Keratinocyte (primary cell): ENCODE data around the gene SHISA9.

ENCODE experiments used
- EZH2 ChIP-seq: IDR thresholded peaks from one replicate; pipeline ENCODE4 v1.6.1; 2012; ENCODE audit warnings: inconsistent platforms, mild to moderate bottlenecking, low read length, moderate library complexity
- TF ChIP-seq, protein P1 (sequence below), 3 experiments: IDR thresholded peaks in 1 of 3; conservative IDR thresholded peaks in 1 of 3; optimal IDR thresholded peaks in 1 of 3; 2 replicates in 2 of 3; 3 replicates in 1 of 3; pipeline versions ENCODE3 to v1.5.1; 2011; ENCODE audit warnings: low read length in 3 of 3, mild to moderate bottlenecking in 3 of 3, moderate library complexity in 2 of 3, control low read depth in 1 of 3, inconsistent platforms in 1 of 3; ENCODE audit not compliant: insufficient read depth in 2 of 3; ENCODE audit errors: extremely low read depth in 1 of 3

DNA sequence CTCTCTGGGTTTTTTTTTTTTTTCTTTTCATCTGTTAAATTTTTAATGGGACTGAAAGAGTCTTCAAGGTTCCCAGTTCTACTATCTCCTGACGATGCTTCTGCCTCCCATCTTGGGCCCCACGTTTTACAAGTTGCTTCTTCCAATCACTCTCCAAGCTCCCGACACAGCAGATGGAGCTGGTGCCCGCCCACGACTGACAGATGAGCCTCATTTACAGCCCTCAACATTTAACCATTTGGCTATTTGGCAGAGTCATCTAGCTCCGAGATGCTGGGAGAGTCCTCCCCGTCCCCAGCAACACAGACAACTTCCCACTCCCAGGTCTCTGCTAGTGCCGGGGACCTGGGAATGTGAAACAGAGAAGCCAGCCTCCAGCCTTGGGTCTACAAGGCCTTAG is 276.9 kb downstream of the SHISA9 start:
- TF ChIP-seq, protein P1, sequence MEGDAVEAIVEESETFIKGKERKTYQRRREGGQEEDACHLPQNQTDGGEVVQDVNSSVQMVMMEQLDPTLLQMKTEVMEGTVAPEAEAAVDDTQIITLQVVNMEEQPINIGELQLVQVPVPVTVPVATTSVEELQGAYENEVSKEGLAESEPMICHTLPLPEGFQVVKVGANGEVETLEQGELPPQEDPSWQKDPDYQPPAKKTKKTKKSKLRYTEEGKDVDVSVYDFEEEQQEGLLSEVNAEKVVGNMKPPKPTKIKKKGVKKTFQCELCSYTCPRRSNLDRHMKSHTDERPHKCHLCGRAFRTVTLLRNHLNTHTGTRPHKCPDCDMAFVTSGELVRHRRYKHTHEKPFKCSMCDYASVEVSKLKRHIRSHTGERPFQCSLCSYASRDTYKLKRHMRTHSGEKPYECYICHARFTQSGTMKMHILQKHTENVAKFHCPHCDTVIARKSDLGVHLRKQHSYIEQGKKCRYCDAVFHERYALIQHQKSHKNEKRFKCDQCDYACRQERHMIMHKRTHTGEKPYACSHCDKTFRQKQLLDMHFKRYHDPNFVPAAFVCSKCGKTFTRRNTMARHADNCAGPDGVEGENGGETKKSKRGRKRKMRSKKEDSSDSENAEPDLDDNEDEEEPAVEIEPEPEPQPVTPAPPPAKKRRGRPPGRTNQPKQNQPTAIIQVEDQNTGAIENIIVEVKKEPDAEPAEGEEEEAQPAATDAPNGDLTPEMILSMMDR (optimal IDR thresholded peaks at IDR 0.05 in 1 of 3, IDR thresholded peaks at IDR 0.05 in 1 of 3, conservative IDR thresholded peaks at IDR 0.05 in 1 of 3; ENCODE audit: extremely low read depth in 1 of 3, insufficient read depth in 2 of 3, low read length in 3 of 3): no peak
- TF ChIP-seq EZH2: no peak
